Spleen (tissue), 7 donors: ENCODE results near the gene THOC7.

Source experiments
- POLR2A ChIP-seq, 3 donors: fragments of 450-650 bp; IDR thresholded peaks; one replicate each; pipeline ENCODE4 v1.5.1; 2017; ENCODE audit warnings: antibody characterized with exemption in 3 of 3, mild to moderate bottlenecking in 1 of 3
- TF ChIP-seq, protein P1 (sequence below), 11 experiments: fragments of 200-600 bp in 7 of 11; fragments of 450-650 bp in 4 of 11; sonication (generic) in 4 of 11; IDR thresholded peaks in 8 of 11; conservative IDR thresholded peaks in 3 of 11; 1 replicate in 7 of 11; 2 replicates in 4 of 11; pipeline versions ENCODE4 v1.4.0 to v1.8.0; 2016 to 2021; ENCODE audit warnings: antibody characterized with exemption in 11 of 11, inconsistent platforms in 4 of 11, mild to moderate bottlenecking in 1 of 11
- donor health status: DM: no; HTN: no; CAD: no; lungs with moderate emphysema.
- donor health status: DM: no; HTN: no; CAD: no.
- donor health status: DM: no; HTN: no; CAD: no.

DNA sequence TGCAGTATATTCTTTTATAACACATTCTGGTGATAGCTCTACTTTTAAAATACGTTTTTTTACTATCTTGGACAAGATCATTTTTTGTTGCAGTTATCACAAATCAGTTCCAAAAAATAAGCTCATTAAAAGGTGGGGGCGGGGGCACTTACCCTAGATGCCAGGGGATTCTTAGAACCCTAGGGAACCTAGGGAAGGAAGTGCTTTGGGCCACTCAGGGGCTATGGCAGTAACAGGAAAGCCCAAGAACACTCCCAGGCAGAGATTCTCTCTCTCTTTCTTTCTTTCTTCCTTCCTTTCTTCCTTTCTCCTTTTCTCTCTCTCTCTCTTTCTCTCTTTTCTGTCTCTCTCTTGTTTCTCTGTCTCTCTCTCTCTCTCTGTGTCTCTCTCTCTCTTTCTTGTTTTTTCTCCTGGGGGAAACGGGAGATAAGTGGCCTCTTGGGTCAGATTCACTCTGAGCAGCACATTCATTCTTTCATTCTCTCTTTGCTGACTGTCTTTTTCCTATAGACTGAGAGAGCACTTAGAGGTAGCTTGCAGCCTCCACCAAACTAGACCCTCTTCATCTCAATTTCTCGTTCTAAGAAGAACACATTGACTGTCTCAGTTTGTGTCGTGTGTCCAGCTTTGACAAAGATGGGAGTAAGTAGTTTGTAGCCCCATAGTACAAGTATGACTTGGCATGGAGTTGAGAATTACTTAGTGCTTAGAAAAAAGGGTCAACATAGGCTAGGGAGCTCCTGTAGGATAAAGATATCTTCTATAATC is 32.0 kb upstream of the THOC7 start:
- TF ChIP-seq, protein P1, sequence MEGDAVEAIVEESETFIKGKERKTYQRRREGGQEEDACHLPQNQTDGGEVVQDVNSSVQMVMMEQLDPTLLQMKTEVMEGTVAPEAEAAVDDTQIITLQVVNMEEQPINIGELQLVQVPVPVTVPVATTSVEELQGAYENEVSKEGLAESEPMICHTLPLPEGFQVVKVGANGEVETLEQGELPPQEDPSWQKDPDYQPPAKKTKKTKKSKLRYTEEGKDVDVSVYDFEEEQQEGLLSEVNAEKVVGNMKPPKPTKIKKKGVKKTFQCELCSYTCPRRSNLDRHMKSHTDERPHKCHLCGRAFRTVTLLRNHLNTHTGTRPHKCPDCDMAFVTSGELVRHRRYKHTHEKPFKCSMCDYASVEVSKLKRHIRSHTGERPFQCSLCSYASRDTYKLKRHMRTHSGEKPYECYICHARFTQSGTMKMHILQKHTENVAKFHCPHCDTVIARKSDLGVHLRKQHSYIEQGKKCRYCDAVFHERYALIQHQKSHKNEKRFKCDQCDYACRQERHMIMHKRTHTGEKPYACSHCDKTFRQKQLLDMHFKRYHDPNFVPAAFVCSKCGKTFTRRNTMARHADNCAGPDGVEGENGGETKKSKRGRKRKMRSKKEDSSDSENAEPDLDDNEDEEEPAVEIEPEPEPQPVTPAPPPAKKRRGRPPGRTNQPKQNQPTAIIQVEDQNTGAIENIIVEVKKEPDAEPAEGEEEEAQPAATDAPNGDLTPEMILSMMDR (IDR thresholded peaks at IDR 0.05 in 8 of 11, conservative IDR thresholded peaks at IDR 0.05 in 3 of 11), result no peak
- no peak for TF ChIP-seq POLR2A (IDR thresholded peaks at IDR 0.05)
